ENCODE data around the gene KHK.

DNA sequence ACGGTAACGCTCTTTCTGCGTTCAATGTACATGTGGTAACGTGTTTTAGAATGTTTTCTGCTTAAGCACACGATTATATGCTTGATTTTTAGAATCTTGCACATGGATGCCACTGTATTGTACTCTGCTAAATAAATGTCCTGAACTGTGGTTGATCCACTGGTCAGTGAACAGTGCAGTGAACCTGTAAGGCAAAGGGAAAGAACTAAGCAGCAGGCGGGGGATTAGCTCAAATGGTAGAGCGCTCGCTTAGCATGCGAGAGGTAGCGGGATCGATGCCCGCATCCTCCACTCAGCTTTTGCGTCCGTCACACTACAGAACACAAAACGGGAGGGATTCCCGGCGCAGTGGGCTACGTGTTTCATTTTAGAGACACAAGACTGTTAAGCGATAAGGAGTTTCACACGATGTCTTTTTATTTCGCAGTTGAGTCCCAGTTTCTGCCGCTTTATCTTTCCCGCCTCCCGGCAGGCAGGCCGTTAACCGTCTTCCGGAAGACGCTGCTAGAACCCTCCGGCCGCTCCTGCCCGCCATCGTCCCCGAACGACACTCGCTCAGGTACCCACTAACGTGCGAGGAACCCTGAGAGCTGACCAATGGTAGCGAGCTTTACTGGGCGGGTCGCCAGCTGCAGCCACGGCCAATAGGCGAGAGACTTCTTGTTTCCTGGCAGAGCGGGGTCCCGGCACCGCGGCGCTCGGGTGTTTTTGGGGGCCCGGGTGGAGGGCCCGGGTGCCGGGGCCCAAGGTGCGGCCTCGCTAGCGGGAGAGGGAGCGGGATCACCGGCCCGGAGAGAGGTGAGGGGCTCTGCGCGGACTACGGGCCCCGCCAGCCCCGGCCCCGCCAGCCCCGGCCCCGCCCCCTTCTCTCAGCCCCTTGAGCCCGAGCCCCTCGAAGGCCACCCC is 35.3 kb upstream of the KHK start, which contains the start of gene AGBL5:
- TF ChIP-seq GATA3 (IDR thresholded peaks at IDR 0.05; ENCODE audit: low read depth, low read length): no peak
- TF ChIP-seq GATA2 (IDR thresholded peaks at IDR 0.05; ENCODE audit: low read depth, low read length): peak; percentile 6; the same call in 1 of the 2 replicates
